Cardiac septum (tissue), 1 donor: ENCODE measurements around the gene PSENEN. TPM values are rescaled to one million over a fixed set of nuclear protein-coding genes. Genes with fewer than 3 reads are reported as not detected.

Source experiments
- DNase-seq: peaks from one replicate; pipeline ENCODE4 v3.0.0-alpha.2; 2020; ENCODE audit warnings: low spot score
- intact Hi-C: fragments of 100-400 bp; cut with DNase I; formaldehyde crosslinking; loops from one replicate; pipeline ENCODE4 v1.14.0; 2022
- total RNA-seq: library from RNA; stranded (reverse); fragmentation: NEBNext Ultra II Directional; extraction: Animal tissue kit (Norgen Biotek cat#: 25700); gene quantifications from one replicate; pipeline ENCODE4 v1.2.1, GENCODE V29; 2021
- donor health status: DM: no; HTN: no; CAD: no.

The PSENEN gene
- total RNA-seq, 1 donor from 2014 or later, result 43.2 TPM

DNA sequence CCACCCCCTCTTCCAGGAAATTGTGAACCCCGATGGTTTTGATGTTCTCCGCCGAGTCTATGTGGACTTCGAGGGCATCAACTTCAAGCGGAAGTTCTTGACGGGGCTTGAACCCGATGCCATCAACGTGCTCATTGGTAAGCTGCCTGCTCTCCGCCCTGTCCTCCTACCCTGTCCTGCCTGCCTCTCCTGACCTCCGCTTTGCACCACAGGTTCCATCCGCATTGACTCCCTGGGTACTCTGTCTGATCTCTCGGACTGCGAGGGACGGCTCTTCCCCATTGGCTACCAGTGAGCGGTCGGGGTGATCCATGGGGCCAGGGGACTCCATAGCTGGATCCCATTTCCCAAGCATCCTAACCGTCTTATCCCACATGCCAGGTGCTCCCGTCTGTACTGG is 15.1 kb upstream of the PSENEN start:
- intact Hi-C loops, result no loop called here
- no peak for DNase-seq

DNA sequence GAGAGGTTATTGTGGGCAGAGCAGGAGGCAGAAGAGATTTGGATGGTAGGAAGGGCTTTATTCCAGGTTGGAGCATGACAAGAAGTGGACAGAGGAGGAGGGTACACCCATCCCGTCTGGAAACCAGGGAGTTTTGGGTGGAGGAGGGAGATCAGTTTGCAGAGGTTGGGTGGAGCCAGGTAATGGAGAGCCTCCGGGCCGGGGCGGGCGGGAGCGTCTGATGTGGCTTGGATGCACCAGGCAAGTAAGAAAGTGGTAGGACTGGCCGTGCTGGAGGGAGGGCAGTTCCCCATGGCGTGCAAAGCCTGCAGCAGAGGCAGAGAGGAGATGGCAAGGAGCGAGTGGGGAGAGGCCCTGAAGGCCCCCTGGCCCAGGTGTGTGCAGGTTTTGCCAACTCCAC is 14.1 kb upstream of the PSENEN start:
- no peak for DNase-seq
- intact Hi-C loops, result no loop called here

DNA sequence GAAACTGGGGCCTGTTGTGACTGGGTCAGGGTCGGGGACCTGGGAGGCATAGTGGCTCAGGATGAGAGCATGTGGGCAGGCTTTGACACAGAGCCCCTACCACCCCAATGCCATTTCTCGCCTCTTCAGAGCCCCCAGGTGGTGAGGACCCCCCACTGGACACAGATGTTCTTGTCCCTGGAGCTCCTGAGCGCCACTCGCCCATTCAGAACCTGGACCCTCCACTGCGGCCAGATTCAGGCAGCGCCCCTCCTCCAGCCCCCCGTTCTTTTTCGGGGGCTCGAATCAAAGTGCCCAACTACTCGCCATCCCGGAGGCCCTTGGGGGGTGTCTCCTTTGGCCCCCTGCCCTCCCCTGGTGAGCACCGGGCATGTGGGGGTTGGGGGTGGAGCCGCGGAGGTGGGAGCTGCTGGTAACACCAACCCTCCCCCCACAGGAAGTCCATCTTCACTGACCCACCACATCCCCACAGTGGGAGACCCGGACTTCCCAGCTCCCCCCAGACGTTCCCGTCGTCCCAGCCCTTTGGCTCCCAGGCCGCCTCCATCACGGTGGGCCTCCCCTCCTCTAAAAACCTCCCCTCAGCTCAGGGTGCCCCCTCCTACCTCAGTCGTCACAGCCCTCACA is 13.6 kb upstream of the PSENEN start:
- intact Hi-C loops, result no loop called here
- DNase-seq, result no peak

DNA sequence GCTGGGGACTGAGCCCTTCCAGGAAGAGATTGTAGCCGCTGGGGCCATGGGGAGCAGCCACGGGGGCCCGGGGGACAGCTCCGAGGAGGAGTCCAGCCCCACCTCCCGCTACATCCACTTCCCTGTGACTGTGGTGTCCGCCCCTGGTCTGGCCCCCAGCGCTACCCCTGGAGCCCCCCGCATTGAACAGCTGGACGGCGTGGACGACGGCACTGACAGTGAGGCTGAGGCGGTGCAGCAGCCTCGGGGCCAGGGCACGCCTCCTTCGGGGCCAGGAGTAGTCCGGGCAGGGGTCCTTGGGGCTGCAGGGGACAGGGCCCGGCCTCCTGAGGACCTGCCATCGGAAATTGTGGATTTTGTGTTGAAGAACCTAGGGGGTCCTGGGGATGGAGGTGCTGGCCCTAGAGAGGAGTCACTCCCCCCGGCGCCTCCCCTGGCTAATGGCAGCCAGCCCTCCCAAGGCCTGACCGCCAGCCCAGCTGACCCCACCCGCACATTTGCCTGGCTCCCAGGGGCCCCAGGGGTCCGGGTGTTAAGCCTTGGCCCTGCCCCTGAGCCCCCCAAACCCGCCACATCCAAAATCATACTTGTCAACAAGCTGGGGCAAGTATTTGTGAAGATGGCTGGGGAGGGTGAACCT is 12.8 kb upstream of the PSENEN start:
- intact Hi-C loops, result no loop called here
- no peak for DNase-seq

DNA sequence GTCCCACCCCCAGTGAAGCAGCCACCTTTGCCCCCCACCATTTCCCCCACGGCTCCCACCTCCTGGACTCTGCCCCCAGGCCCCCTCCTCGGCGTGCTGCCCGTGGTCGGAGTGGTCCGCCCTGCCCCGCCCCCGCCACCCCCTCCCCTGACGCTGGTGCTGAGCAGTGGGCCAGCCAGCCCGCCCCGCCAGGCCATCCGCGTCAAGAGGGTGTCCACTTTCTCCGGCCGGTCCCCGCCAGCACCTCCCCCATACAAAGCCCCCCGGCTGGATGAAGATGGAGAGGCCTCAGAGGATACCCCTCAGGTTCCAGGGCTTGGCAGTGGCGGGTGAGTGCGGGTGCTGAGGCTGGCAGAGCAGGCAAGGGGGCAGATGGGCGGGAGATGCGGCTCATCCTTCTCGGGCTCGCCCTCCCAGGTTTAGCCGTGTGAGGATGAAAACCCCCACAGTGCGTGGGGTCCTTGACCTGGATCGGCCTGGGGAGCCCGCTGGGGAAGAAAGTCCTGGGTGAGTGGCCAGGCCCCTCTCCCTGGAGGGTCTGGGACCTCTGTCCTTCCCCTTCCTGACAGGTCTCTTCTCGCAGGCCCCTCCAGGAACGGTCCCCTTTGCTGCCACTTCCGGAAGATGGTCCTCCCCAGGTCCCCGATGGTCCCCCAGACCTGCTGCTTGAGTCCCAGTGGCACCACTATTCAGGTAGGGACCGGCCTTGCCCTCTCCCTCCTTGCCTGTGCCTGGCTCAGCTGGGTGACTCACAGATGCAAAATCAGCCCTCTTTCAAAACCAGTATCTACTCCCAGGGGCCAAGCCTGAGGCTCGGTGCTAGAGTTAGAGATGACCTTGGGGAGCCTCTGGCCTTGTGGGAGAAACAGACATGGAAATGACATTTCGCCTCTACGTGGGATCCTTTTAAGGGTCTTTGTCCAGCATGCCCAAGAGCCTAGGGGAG is 12.0 kb upstream of the PSENEN start:
- no peak for DNase-seq

DNA sequence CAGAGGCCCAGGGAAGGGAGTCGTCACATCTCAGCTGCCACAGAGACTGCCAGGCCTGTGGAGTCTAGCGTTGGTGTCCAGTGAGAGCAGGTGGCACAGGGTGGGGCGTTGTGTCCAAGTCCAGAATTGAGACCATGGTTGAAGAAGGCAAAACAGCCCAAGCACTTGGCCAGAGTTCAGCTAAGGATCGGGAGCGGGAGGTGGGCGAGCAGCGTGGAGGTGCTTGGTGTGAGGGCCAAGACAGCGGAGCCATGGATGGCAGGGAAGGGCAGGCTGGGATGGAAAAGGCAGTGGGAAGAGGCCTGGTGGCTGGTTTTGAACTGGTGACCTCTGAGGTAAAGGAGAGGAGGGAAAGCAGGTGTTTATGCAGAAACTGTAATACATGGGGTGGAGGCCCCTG is 11.2 kb upstream of the PSENEN start:
- no peak for DNase-seq

More for the DNA sequence above, 12.0 kb upstream of the PSENEN start:
- intact Hi-C loops, result no loop called here

DNA sequence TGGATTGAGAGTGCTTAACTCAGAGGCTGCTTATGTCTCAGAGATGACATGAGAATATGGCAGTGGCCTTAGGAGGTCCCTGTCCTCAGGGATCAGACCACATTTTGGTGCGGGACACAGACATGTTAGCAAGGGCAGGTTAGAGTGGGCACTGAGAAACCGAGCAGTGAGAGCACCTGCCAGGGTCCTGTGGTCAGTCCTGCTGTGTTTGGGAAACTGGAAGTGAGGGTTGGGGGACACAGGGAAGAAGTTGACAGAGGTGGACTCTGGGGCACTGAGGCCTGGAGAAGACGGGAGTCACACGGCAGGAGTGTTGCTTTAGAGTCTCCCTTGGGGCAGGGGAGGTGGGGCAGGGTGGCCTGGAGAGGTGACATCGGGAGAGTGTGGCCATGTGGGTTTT is 10.6 kb upstream of the PSENEN start:
- DNase-seq, result no peak

More for the DNA sequence above, 11.2 kb upstream of the PSENEN start:
- intact Hi-C loops, result no loop called here

DNA sequence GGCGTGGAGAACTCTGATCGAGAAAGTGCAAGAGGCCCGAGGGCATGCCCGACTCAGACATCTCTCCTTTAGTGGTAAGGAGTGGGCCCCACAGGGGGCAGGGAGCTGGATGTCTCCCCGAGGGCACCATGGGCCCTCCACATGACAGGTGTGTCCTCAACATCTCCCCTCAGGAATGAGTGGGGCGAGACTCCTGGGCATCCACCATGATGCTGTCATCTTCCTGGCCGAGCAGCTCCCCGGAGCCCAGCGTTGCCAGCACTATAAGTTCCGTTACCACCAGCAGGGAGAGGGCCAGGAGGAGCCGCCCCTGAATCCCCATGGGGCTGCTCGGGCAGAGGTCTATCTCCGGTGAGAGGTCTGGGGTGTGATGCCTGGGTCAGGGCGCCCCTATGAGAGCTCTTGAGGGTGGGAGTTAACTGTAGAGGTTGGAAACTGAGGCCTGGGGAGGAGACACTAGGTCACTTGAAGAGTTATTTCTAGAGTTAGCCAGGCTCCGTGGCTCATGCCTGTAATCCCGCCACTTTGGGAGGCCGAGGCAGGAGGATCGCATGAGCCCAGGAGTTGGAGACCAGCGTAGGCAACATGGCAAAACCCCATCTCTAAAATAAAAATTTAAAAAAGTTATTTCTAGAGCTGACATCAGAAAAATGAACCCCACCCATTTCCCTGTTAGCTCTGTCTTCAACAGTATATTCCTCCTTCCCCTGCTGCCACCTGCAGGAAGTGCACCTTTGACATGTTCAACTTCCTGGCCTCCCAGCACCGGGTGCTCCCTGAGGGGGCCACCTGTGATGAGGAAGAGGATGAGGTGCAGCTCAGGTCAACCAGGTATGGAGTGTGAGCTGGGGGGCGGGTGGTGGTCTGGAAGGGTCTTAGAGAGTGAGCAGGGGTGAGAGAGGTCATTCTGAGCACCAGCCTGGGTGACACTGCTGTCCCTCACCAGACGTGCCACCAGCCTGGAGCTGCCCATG is 8.3 kb upstream of the PSENEN start:
- intact Hi-C loops, result no loop called here
- DNase-seq, result no peak

More for the DNA sequence above, 10.6 kb upstream of the PSENEN start:
- intact Hi-C loops, result no loop called here

DNA sequence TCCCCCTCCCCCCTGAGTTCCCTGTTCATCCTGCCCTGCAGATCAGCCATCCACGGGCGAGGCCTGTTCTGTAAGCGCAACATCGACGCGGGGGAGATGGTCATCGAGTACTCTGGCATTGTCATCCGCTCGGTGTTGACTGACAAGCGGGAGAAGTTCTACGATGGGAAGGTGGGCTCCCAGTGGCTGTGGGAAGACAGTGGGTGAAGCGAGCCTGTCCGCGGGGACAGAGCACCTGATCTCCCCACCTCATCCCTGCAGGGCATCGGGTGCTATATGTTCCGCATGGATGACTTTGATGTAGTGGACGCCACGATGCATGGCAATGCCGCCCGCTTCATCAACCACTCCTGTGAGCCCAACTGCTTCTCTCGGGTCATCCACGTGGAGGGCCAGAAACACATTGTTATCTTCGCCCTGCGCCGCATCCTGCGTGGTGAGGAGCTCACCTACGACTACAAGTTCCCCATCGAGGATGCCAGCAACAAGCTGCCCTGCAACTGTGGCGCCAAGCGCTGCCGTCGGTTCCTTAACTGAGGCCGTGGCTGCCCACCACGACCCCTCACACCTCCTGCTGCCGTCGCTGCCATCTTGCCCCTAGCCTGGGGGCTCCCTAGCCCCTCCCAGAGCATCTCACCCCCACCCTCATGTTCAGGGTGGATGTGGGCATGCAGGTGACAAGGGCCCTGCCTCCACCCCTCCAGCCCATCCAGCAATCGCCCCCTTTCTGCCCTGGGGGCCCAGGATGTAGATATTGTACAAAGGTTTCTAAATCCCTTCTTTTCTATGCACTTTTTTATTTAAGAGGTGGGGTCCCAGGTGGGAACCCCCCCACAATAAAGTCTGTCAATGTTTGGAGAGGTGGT is 7.2 kb upstream of the PSENEN start:
- intact Hi-C loops, result no loop called here
- no peak for DNase-seq

DNA sequence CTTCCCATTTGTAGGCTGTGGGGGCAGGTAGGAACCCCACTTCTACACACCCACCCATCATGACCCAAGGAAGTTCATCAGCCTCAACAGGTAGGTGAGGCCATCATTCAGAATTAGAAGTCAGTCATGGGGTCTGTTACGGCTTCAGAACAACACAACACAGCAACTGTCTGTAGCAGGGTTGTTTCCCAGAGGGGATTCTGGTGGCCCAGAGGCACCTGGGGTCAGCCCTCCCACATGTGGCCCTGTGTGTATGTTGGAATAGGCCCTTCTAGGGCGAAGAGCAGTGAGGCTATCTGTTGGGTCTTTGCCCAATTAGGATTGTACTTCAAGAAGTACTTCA is 6.6 kb upstream of the PSENEN start:
- no peak for DNase-seq
- intact Hi-C loops, result no loop called here

DNA sequence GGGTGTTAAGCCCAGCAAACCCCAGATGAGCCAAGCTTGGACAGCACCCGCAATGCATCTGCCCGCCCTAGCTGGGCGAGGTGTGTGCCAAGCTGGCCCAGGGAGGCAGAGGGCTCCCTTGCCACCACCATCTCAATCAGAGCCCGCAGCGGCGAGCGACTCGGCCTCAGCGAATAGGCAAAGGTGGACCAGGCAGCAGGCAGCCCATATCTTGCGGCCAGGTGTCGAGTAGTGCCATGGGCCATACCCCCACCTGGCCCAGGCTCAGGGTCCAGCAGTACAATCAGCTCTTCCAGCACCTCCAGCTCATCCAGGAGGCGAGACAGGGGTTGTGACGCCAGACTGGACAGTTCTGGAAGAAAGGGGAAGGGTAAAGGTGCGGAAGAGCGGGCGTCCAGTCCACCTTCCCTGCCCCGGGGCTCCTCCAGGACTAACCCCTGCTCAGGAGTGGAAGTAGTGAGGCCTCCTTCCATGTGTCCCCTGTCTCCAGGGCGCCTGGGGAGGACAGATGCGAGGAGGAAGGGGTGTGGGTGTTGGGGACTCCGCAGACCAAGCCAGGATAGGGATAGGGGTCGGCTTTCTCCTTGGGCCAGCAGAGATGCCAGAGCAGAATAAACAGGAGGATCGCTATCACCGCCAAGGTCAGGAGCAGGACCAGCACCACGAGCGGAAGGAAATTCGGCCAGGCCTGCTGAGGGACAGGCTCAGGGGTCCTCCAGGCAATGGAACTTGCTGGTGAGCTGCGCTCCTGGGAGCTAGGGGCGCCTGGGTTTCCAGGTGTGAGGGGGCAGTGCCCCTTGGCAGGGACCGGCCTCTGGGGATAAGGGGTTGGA is 6.0 kb upstream of the PSENEN start:
- DNase-seq, result no peak
- intact Hi-C loops, result loop anchor here (2.0 kb wide), 1 partner anchor 23 kb away; no protein-coding TSS in a partner anchor

DNA sequence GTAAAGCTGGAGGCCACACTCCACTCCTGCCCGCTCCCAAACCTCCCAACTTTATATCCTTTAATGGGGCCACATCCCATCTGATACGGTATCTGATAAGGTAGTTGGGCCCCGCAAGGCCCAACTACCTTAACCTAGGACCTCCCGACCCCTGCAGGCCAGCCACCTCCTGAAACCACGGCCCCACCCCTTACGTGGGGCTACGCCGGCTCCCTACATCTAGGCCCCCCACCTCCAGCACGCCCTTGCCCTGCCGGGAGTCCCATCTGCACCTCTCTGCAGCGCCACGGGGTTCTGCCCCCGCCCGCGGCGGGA is 5.4 kb upstream of the PSENEN start:
- no peak for DNase-seq
- intact Hi-C loops, result loop anchor here (2.0 kb wide), 1 partner anchor 23 kb away; no protein-coding TSS in a partner anchor

DNA sequence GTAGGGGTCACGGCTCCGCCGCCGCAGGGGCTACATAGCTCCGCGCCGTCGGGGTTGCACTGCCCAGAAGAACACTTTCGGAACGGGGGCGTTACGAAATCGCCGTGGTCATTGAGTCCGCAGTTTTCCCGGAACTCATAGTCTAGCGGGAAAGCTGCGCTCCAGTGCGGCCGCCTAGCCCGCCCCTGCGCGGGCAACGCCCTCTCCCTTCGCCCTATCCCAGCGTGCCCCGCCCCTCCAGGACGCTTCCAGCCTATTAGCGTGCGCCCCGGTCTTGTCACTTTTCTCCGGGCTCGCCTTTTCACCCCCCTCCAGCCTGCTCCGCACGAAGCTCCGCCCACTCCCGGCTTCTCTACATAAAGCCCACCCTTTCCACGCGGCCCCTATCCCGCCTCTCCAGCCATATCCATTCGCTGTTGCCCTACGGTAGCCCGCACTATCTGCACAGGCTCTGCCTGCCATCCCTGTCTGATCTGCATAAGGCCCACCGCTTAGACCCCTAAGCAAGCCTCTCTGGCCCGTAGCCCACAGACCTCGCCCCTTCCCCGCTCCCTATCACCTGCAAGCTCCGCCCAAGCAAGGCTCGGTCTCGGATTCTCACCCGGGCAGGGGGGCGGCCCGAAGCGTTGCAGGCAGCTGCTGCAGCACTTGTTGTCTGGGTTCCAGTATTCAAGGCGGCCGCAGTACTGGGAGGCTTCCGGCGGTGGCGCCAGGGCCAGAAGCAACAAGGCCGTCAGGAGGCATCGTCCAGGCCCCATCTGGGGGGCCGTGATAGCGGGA is 4.8 kb upstream of the PSENEN start:
- peak; percentile 99 for DNase-seq
- intact Hi-C loops, result loop anchor here (2.0 kb wide), 1 partner anchor 24 kb away; no protein-coding TSS in a partner anchor

DNA sequence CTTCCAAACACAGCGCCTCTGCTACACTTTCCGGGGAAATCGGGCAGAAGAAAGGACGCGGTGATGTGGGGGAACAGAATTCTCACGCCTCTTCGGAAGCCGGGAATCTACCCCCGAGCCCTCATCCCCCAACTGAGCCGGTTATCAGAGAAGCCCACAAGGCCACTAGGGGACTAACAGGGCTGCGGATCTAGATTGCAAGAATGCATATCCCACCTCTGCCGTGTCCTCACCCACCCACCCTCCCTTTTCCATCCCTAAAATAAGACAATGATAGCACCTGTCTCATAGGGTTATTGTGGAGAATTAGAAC is 4.3 kb upstream of the PSENEN start:
- intact Hi-C loops, result loop anchor here (2.0 kb wide), 1 partner anchor 24 kb away; no protein-coding TSS in a partner anchor

DNA sequence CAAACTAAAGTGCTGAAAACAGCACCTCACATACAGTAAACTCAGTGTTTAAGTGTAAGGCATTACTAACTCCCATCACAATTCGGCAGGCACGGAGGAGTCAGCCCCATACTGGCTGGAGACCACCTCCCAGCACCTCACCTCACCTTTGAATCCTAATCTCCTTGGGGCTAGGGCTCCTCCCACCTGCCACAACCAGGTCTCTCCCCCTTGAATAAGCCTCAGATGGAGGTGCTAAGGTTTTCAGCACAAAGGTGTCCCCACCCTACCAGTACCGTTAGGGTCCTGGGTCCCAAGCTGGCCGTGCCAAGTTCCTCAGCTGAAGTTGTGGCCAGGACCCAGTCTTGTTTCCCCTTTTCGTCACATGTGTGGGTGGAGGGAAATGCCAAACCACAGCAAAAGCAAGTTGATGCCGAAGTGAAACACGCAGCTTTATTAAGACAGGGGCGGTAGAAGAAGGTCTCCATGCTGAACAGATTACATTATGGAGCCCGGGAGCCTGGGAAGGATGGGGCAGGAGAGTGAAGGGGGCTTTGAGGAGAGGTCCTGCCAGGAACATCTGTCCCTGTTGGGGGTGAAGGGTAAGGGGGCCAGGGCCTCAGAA is 3.2 kb upstream of the PSENEN start, which contains the start of gene IGFLR1:
Gene IGFLR1, minus strand, starts transcription at position 332 of the 604 bp plus-strand sequence. CDS start 1,272 bp downstream, outside the sequence.
- DNase-seq, result no peak

More for the DNA sequence above, 4.3 kb upstream of the PSENEN start:
- no peak for DNase-seq

More for the DNA sequence above, 3.2 kb upstream of the PSENEN start, which contains the start of gene IGFLR1:
- intact Hi-C loops, result no loop called here
